K562 (cell line): ENCODE results near the gene SUMO3. TPM values are rescaled to one million over a fixed set of nuclear protein-coding genes. Genes with fewer than 3 reads are reported as not detected.

ENCODE experiments used
- CBFB ChIP-seq: sonication (generic); formaldehyde crosslinking; IDR thresholded peaks from 2 replicates; pipeline ENCODE4 v1.4.0; 2020; ENCODE audit warnings: mild to moderate bottlenecking, missing genetic modification reagents
- HNRNPUL1 ChIP-seq: fragments of 200-400 bp; formaldehyde crosslinking; IDR thresholded peaks from 2 replicates; pipeline ENCODE4 v1.6.1; 2017; ENCODE audit warnings: low read length
- PTBP1 ChIP-seq: fragments of 200-400 bp; formaldehyde crosslinking; IDR thresholded peaks from 2 replicates; pipeline ENCODE4 v1.6.1; 2017; ENCODE audit warnings: low read depth, low read length
- XRCC3 ChIP-seq: fragments of 450-650 bp; IDR thresholded peaks from 2 replicates; pipeline ENCODE4 v1.6.1; 2017; ENCODE audit warnings: mild to moderate bottlenecking, moderate library complexity
- ZNF175 ChIP-seq: fragments of 200-800 bp; sonication (Bioruptor generic); IDR thresholded peaks from 2 replicates; pipeline ENCODE4 v1.6.1; 2016; ENCODE audit warnings: low read depth, mild to moderate bottlenecking, missing genetic modification characterization, missing compliant biosample characterization
- polyA plus RNA-seq, 8 experiments: library from polyadenylated mRNA; depleted of rRNA in 4 of 8; stranded (reverse) in 5 of 8; unstranded in 3 of 8; fragments of >200 nt; fragmentation: Nextera tagmentation in 2 of 8; fragmentation: Illumina TruSeq in 1 of 8; extraction: Ambion mirVana in 2 of 8; extraction: Trizol in 1 of 8; gene quantifications; 2 replicates each; pipeline versions ENCODE4 v1.2.1 to v1.2.3, GENCODE V29; 2011 to 2014; ENCODE audit warnings: inconsistent platforms in 1 of 8, missing spikeins in 1 of 8
- total RNA-seq, 7 experiments: library from RNA; depleted of rRNA in 6 of 7; stranded (reverse); fragments of >200 nt in 6 of 7; fragmentation: Illumina TruSeq in 2 of 7; extraction: Trizol in 2 of 7; gene quantifications; 2 replicates each; pipeline versions ENCODE4 v1.2.1 to v1.2.3, GENCODE V29; 2011 to 2021; ENCODE audit warnings: low replicate concordance in 1 of 7
- TF ChIP-seq, protein P1 (sequence below): sonication (generic); formaldehyde crosslinking; IDR thresholded peaks from 2 replicates; pipeline ENCODE4 v1.8.1; 2023; ENCODE audit warnings: mild to moderate bottlenecking, missing genetic modification reagents
- TF ChIP-seq, protein P2 (sequence below): fragments of 250-450 bp; sonication (Bioruptor Pico); IDR thresholded peaks from 2 replicates; pipeline ENCODE4 v1.9.0; 2021; ENCODE audit warnings: mild to moderate bottlenecking
- TF ChIP-seq, protein P3 (sequence below): sonication (generic); formaldehyde crosslinking; IDR thresholded peaks from 2 replicates; pipeline ENCODE4 v1.8.0; 2022; ENCODE audit warnings: mild to moderate bottlenecking, missing genetic modification reagents

Gene SUMO3
- total and polyA plus RNA-seq, 9 of the 15 experiments (the other 6 are each of a cell fraction or from before 2014, with no cell fraction given): 13.9 to 143 (median 113) TPM

DNA sequence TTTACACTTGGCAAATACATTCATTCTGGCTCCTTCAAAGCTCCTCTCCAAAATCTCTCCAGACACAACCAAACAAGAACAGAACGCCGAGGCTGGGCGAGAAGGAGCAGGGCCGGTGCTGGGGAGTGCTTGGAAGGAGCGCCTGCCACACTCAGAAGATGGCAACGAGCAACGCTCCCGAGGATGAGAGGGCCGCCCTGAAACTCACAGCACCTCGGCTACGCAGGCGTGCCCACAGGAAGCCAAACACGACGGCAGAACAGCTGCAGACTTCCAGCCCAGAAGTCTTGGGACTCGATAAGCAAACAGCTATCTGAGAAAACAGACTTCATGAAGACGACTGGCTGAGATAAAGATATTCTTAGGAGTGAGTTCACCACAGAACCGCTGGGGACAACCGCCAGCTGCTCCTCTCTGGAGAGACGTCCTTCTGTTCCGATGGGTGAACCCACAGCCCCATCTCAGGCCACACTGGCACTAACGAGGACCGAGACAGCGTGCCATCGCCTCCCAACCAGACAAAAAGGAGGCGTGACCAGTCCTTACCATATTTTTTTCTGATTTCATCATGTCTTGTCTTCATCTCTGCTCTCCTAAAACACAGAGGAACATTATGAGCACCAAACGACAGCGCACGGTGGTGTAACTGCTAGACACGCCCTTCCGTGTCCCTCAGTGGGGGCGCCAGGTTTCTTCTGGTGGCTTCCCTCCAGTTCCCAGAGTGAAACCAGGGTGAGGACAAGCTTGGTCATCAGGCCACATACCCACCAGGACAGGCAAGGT, 37.0 kb upstream of the SUMO3 start (continued):
- TF ChIP-seq, protein P1, sequence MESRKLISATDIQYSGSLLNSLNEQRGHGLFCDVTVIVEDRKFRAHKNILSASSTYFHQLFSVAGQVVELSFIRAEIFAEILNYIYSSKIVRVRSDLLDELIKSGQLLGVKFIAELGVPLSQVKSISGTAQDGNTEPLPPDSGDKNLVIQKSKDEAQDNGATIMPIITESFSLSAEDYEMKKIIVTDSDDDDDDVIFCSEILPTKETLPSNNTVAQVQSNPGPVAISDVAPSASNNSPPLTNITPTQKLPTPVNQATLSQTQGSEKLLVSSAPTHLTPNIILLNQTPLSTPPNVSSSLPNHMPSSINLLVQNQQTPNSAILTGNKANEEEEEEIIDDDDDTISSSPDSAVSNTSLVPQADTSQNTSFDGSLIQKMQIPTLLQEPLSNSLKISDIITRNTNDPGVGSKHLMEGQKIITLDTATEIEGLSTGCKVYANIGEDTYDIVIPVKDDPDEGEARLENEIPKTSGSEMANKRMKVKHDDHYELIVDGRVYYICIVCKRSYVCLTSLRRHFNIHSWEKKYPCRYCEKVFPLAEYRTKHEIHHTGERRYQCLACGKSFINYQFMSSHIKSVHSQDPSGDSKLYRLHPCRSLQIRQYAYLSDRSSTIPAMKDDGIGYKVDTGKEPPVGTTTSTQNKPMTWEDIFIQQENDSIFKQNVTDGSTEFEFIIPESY (CRISPR knock-in tag): no peak
- TF ChIP-seq CBFB (CRISPR knock-in tag): peak; percentile 94; the same call in 1 of the 2 replicates
- TF ChIP-seq, protein P2, sequence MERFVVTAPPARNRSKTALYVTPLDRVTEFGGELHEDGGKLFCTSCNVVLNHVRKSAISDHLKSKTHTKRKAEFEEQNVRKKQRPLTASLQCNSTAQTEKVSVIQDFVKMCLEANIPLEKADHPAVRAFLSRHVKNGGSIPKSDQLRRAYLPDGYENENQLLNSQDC: no peak
- no peak; the same call in 1 of the 2 replicates for TF ChIP-seq PTBP1
- TF ChIP-seq, protein P3, sequence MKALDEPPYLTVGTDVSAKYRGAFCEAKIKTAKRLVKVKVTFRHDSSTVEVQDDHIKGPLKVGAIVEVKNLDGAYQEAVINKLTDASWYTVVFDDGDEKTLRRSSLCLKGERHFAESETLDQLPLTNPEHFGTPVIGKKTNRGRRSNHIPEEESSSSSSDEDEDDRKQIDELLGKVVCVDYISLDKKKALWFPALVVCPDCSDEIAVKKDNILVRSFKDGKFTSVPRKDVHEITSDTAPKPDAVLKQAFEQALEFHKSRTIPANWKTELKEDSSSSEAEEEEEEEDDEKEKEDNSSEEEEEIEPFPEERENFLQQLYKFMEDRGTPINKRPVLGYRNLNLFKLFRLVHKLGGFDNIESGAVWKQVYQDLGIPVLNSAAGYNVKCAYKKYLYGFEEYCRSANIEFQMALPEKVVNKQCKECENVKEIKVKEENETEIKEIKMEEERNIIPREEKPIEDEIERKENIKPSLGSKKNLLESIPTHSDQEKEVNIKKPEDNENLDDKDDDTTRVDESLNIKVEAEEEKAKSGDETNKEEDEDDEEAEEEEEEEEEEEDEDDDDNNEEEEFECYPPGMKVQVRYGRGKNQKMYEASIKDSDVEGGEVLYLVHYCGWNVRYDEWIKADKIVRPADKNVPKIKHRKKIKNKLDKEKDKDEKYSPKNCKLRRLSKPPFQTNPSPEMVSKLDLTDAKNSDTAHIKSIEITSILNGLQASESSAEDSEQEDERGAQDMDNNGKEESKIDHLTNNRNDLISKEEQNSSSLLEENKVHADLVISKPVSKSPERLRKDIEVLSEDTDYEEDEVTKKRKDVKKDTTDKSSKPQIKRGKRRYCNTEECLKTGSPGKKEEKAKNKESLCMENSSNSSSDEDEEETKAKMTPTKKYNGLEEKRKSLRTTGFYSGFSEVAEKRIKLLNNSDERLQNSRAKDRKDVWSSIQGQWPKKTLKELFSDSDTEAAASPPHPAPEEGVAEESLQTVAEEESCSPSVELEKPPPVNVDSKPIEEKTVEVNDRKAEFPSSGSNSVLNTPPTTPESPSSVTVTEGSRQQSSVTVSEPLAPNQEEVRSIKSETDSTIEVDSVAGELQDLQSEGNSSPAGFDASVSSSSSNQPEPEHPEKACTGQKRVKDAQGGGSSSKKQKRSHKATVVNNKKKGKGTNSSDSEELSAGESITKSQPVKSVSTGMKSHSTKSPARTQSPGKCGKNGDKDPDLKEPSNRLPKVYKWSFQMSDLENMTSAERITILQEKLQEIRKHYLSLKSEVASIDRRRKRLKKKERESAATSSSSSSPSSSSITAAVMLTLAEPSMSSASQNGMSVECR (CRISPR knock-in tag): peak; percentile 21; the same call in 1 of the 2 replicates
- TF ChIP-seq XRCC3: no peak
- no peak for TF ChIP-seq HNRNPUL1
- TF ChIP-seq ZNF175 (CRISPR knock-in tag): peak; percentile 99
